SIG-M5 treated with dmso at 0.1 percent for 504 hours (cell line): ENCODE results near the gene HIRIP3.

Experiments
- DNase-seq: peaks from one replicate; lab custom pipeline; 2025; ENCODE audit not compliant: unreplicated experiment; lab: John Stamatoyannopoulos, UW

The HIRIP3 gene

DNA sequence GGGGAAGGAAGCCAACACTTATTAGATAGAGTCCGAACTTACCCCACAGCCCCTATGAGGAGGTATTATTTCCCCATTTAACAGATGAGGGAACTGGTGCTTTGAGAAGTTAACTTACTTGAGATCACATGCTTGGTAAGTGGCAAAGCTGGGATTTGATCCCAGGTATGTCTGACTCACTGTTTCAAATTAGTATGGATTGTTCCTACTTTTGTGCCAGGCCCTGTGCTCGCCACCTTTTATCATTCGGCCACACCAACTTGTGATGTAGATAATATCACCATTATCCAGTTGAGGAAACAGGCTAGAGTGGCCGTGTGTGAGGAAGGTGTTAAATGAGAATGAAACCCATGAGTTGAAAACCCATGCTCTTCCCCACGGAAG lies 10.7 kb downstream of the HIRIP3 start:
- DNase-seq: no peak

DNA sequence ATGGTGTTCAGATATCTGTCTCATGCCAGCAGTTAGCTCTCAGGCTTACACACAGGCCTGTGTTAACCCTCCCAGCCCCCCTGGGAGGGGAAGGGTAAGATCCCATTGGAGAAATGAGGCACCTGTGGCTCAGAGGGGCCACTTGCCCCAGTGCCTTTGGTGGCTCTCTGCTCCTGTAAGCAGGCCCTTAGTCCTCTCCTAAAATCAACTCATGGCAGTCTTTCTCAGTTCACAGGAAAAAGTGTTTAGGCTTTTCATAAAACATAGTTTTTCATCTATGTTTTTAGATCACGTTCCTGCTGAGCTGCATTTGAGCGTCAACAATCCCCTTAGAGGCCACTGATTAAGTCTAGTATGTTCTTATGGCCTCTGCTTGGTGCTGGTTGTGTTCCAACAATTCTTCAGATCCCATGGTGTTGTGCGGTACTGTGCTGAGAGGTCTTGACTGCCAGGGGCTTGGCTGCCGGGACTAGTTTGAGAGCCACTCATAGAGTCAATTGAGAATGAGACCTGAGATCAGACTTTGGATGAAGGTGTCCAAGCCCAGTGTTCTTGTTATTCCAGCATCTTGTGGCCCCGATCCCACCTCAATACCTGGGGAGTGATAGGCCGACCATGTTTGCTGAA lies 11.2 kb downstream of the HIRIP3 start:
- no peak for DNase-seq

DNA sequence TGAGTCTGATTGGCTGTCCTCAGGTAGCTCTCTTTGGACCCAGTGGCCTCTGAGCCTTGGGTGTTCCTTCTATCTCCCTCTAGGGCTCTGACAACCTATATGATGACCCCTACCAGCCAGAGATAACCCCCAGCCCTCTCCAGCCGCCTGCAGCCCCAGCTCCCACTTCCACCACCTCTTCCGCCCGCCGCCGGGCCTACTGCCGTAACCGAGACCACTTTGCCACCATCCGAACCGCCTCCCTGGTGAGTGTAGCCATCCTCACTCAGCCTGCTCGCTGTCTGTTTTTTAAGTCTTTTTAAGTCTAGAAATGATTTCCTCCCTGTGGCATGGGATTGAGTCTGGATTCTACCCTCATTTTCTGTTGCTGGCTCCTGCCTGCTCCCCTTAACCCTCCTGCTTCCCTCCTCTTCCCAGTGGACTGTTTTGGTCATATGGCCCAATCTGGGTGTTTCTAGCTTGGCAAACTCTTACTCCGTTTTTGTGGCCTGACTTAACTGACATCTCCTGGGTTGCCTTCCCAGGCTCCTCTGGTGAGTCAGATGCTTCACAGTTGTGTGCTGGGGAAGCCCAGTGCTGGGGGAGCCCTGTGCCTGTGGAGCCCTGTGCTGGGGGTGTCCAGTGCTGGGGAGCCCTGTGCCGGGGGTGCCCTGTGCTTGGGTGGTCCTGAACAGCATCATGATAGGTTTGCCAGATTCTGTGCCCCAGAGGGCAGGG lies 11.8 kb downstream of the HIRIP3 start:
- DNase-seq: no peak

DNA sequence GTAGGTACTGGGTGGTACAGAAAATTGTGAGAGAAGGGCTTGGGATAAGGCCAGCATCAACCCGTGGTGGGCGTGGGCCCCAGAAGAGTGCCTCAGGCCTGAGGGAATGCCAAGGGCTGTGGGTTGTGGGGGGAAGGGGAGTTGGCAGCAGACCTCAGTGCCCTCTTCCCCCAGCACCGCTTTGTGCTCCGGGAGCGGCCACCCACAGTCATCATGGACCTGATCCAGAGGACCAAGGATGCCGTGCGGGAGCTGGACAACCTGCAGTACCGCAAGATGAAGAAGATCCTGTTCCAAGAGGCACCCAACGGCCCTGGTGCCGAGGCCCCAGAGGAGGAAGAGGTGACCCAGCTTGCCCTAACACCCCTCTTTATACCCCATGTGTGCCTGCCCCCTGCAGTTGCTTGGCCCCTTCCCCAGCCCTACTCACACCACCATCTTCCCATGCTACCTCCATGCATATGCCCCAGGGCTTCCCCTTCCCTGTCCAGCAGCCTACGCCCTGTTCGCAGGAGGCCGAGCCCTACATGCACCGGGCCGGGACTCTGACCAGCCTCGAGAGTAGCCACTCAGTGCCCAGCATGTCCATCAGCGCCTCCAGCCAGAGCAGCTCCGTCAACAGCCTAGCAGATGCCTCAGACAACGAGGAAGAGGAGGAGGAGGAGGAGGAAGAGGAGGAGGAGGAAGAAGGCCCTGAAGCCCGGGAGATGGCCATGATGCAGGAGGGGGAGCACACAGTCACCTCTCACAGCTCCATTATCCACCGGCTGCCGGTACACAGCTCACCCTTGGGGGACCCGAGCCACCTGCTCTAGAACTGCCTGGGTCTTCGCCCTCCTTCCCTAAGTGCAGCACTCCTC lies 12.6 kb downstream of the HIRIP3 start:
- no peak for DNase-seq

DNA sequence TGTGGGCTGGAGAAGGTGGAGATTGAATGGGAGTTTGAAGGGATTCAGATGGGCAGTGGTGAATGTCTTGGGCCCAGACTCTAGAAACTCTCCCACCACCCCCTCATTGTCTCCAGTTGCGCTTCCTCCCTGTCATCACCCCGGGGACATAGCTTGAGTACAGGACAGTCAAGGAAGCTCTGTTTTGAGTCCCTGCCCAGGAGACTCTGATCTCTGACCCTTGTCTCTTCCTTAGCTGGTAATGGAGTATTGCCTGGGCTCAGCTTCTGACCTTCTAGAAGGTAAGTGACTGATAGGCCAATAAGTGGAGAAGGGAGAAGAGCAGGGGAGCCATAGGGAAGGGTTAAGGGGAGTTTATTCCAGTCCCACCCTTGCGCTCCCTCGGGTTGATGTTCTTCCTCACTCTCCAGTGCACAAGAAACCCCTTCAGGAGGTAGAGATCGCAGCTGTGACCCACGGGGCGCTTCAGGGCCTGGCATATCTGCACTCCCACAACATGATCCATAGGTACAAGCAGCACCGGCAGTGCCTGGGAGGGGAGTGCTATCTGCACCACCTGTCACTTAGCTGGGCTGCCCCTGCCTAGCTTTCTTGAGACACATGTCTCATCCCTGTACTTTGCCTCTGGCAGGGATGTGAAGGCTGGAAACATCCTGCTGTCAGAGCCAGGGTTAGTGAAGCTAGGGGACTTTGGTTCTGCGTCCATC lies 16.7 kb downstream of the HIRIP3 start:
- DNase-seq: no peak

DNA sequence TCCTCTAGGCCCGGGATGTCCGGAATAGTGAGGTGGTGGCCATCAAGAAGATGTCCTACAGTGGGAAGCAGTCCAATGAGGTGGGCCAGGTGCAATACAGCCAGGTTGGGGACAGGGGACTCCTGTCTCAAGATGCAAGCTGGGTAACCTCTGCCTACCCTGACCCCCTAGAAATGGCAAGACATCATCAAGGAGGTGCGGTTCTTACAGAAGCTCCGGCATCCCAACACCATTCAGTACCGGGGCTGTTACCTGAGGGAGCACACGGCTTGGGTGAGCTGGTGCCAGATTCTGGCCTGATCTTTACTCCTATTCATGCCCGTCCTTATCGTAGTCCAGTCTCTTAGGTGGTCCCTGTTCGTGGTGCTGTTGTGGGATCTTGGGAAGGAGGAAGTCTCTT lies 17.3 kb downstream of the HIRIP3 start:
- DNase-seq: no peak

DNA sequence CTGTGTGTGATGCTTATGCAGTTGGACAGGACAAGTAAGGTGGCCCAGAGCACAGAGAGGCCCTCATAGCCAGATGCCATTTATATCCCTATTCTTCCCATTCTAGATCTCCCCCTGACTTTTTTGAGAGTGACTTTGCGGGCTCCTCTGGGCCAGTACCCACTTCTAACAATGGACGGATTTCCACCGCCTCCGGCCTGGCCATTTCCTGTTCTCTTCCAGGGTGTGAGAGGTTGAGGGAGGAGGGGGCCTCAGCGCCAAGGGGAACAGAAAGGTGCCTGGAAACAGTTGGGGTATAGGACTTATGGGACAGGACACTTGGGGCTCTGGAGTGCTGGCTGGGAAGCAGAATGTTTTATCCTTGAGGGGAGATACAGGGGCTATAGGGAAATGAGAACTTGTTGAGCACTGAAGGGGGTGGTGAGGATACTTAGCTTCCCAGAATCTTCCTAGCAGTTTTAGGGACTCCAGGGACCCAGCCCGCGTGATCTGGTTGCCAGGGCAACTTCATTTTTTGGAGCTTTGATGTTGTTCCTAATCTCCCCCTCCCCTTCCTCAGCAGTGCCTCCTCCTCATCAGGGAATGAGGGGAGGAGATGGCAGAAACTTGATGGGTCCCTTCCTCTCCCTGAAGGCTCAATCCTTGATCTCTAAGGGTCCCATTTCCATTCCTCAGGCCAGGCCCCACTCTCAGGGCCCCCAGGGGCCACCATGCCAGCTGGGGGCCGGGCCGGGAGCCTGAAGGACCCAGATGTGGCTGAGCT lies 18.2 kb downstream of the HIRIP3 start:
- DNase-seq: no peak

DNA sequence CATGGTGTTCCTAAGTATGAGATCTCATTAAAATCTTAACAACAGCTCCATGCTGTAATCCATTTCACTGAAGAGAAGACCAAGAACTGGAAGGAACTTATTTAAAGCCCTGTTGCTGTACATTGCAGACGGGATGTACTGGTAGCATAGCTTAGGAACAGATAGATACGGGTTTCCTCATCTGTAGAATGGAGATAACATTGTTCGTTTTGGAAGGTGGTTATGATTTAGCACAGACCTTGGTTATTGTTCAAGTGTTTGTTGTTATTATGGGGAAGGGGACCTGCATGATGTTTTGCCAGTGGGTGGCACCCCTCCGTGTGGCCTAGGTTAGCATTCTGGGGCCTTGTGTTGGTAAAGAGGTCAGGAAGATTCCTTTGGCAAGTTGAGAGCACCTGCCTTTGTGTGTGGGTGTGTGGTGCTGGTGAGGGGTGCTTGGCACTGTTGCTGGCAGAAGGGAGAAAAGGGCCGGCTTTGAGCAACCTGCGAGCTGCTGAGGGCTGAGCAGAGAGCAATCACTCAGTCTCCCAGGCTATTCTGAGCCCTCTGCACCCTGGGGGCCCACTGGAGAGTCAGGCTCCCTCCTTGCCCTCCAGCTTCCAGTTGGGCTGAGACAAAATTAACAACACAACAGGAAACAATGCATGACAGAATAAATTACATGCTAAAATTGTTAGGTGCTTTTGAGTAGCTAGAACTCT lies 19.5 kb downstream of the HIRIP3 start:
- no peak for DNase-seq

DNA sequence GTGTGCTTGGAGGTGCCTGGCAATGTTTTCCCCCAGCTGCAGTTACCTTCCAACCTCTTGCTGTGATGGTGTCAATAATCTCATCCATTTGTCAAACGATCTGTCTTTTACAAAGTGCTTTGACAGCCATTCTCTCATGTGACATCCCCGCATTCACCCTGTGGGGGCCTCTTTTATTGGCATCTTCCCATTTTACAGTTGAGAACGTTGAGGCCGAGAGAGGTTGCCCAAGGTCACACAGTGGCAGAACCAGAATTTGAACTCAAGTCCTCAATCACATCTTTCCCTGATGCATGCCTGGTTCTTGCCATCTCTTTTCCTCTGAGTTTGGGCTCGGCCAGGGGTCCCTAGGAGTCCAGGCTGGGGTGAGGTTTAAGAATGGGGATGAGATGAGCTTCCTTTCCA lies 20.3 kb downstream of the HIRIP3 start:
- no peak for DNase-seq

DNA sequence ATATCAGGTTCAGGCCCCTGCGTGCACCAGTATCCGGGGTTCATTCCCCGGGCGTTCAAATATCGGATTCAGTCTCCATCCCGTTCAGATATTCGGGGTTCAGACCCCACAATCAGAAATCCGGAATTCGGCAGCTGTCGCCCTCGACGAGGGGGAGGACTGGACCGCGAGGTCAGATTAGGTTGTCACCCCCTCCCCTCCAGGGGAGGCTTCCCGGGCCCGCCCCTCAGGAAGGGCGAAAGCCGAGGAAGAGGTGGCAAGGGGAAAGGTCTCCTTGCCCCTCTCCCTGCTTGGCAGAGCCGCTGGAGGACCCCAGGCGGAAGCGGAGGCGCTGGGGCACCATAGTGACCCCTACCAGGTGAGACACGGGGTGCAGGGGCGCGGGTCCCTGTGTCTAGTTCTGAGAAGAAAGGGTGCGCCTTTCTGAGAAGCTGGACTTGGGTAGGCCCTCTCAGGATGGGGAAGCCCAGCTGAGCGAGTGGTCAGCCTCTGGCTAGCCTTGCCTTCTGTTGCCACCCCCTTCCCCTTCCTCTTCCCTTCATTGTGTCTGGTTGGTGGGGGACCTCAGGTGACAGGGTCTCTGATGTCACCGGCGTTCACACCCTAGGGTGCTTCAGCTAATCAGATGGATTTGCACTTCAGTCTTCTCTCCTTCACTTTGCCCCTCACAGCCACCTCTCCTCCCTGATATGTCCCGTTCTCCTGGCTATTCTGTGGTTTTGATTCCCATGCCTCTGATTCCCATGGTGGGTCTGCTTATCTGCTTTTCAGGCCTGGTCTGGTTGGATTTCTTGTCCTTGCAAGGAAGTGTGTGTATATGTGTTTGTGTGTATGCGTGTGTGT lies 20.9 kb downstream of the HIRIP3 start:
- peak; percentile 10 for DNase-seq

DNA sequence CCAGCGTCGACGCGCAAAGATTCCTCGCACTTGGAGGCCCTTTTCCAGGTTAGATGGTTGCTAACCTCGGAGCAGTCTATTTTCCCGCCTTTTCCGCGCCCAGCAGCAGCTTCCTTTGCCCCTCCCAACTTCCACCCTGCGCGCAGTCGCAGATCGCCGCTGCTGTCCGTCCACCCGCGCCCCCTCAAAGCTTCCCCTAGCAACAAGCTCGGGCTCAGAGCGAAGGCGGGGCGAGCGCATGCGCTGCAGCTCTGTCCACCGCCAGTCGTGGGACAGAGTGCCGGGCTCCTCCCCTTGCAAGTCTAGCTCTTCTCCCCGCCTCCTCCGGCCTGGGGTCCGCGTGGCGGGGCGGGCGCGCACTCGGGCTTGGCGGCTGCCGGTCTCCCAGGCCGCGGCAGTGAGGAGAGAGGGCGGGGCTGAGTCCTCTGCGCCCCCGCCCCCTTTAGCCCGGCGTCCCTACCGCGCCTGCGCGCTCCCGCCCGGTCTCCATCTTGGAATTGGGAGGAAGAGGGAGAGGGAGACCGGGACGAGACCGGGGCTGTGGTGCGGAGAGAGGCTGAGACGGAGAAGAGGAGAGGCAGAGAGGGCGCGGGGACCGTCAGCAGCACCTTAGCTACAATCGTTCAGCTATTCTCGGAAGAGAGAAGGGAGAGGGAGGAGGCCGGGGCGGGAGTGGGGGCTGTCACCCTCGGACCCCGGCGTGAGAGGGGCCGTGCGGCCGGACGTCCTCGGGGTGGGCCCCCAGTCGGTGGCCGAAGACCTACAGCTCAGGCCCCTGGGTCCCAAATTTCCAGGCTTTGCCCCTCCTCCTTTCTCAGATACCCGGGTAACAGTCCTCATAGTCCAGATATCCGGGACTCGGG lies 21.8 kb downstream of the HIRIP3 start, which contains the start of gene TAOK2:
Gene TAOK2, plus strand, starts transcription at position 485 of the 863 bp plus-strand sequence. CDS start 3,905 bp downstream, outside the sequence.
- peak; percentile 98 for DNase-seq

DNA sequence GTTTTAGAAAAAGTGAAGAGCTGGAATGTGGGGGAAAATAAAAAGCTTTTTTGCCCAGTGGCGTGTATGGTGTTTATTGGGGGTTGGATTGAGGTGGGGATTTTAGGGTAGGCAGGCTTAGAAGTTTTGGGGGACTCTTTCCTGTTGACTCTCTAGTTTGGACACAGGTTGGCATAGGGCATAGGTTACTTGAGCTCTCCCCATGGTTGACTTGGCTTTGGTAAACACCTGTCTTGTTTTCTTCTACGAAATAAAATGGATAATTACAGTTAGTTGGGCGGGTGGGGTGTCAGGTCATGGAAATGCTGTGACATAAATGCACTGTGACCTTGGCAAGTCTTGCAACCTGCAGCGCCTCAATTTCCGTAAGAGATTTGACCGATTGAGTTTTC lies 22.4 kb downstream of the HIRIP3 start:
- DNase-seq: no peak

DNA sequence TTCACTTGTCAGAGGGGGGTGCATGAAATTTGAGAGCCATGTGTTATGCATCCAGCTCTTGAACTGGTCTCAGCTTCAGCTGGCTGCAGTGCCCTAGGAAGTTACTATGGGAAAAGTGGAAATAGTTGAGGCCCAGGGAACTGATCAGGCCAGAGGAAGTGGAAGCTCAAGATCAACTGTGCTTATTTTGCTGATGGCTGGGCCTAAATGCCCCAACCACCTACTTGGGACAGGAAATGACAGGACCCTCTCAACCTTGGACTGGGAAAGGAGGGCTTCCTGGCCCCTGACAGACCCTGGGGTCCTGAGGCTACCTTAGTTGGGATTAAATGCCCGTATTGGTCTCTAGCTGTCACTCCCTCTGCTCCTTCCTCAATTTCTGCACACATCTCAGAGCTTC lies 22.9 kb downstream of the HIRIP3 start:
- no peak for DNase-seq

DNA sequence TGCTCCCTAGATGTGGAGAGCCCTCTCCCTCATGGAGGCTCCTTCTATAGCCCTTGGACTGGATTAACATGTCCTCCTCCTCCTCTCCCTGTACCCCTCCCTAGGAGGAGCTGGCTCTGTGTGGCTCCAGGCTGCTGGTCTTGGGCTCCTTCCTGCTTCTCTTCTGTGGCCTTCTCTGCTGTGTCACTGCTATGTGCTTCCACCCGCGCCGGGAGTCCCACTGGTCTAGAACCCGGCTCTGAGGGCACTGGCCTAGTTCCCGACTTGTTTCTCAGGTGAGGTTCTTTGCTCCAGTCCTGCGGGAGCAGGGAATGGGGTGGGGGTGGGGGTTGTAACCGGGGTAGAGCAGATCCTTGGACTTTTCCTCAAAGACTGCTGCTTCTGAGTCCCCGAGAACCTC lies 24.1 kb downstream of the HIRIP3 start:
- DNase-seq: no peak

DNA sequence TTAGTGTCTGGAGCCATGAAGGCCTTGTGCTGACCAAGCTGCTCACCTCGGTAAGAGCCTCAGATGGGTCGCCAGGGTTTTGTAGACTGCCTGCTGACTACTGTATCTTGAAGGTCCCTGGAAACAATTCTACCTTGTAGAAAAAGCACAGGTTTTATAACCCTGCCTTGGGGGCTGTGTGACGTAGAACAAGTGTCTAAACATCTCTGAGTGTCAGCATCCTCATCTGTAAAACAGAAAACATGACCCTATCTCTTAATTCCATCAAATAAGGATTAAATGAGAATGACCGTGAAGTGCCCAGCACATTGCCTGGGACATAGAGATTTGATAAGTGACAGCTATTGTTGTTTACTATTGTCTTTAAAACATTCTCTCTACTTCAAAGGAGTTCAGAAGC lies 27.2 kb downstream of the HIRIP3 start:
- DNase-seq: no peak

DNA sequence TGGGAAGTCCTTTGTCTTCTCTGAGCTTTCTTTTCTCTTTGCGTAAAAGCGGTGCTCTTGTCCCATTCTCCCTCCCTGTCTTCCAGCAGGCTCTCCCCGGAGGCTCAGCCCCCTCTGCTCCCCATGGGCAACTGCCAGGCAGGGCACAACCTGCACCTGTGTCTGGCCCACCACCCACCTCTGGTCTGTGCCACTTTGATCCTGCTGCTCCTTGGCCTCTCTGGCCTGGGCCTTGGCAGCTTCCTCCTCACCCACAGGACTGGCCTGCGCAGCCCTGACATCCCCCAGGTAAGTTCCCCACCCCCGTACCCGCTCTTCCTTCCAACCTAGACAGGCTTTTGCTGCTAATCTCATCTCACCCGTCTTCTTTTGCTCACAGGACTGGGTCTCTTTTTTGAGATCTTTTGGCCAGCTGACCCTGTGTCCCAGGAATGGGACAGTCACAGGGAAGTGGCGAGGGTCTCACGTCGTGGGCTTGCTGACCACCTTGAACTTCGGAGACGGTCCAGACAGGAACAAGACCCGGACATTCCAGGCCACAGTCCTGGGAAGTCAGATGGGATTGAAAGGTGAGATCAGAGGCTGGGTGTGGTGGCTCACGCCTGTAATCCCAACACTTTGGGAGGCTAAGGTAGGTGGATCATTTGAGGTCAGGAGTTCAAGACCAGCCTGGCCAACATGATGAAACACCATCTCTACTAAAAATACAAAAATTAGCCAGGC lies 32.2 kb downstream of the HIRIP3 start:
- no peak for DNase-seq

DNA sequence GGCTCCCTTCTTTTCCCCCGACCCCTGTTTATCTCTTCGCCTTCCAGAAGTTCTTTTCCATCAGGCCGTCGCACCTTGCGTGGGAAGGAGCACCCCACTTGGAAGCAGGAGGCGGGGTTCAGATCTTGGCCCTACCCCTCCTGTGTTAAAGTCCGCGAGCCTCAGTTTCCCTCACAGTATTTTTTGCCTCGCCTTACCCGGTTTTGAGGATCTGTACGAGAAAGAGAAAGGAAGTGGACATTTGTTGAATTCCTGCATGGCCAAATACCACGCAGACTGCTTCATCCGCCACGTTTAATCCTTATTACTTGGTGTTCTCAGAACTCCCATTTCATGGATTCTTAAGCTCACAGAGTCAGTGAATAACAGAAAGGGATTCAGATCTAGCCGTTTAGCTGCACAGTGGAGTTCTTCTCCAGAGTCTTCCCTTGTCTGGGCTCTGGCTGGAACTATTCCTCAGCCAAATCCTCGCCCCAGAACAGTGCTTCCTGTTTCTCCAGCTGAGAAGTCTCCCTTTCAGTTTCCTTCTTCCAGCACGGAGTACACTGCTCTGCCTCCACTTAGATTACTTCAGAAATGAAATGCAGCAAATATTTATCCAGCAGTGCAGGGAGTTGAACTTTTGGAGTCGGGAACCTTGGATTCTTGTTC lies 32.9 kb downstream of the HIRIP3 start:
- peak; percentile 70 for DNase-seq
